Measurements from ENCODE around the gene AKR1E2. TPM values are rescaled to one million over a fixed set of nuclear protein-coding genes. Genes with fewer than 3 reads are reported as not detected.

AKR1E2 gene
- total and polyA plus RNA-seq, 9 of the 15 experiments (the other 6 are each of a cell fraction or from before 2014, with no cell fraction given): 4.2 to 16.6 (median 9.8) TPM

DNA sequence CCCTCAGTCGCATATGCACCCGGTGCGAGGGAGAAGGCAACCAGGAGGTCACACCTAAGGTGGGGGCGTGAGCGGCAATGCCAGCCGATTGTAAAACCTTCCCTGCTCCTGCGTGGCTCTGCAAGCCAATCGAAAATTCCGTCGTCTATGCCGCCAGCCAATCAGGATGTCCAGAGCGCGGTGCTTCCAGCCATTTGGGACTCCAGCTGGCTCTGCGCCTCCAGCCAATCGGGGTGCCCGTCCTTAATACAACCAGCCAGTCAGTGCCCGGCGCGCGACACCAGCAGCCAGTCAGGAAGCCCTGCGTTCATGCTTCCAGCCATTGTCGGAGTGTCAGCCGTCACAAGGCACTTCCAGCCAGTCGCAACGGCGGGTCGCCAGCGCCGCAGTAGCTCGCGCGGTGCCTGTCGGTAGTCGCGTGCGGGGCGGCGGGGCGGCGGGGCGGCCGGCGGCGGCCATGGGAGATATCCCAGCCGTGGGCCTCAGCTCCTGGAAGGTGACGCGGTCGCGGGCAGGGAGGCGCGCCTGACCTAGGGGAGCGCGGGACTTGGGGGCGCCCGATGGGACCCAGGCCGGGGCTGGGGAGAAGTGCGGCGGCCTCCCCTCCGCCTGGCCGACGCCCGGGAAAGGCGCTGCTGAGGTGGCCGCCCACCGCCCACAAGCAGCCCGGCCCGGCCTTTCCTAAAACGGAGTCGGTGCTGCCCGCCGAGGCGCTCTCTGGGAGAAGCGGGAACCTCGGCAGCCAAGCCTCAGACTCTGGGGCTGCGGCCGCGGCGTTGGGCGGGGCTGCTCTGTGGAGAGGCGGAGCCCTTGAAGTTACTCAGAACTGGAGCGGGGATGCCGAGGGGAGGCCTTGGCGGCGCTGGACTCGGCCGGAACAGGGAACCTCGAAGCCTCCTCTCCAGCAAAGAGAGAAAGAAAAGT is at the start of gene AKR1E2 (continued):
- TF ChIP-seq SIX5 (IDR thresholded peaks at IDR 0.05; ENCODE audit: borderline replicate concordance in 1 of 2, insufficient read depth in 1 of 2, low read depth in 1 of 2, low read length in 2 of 2) (no peak), FOXP4 (CRISPR knock-in tag; IDR thresholded peaks at IDR 0.05; ENCODE audit: borderline replicate concordance) (no peak), SETDB1 (IDR thresholded peaks at IDR 0.05; ENCODE audit: low read length) (no peak), PREB (CRISPR knock-in tag; IDR thresholded peaks at IDR 0.05) (no peak), RAD21 (CRISPR knock-in tag; conservative IDR thresholded peaks at IDR 0.05 in 1 of 2, IDR thresholded peaks at IDR 0.05 in 1 of 2) (peak in 1 of 2 experiments; percentile 6; a peak in 1 of 4 replicates), EGR1 (conservative IDR thresholded peaks at IDR 0.05) (peak; percentile 50), CHCHD3 (CRISPR knock-in tag; IDR thresholded peaks at IDR 0.05) (no peak), RBM14 (IDR thresholded peaks at IDR 0.05; ENCODE audit: borderline replicate concordance, insufficient read depth, low read depth, low read length) (no peak), ZBTB8A (IDR thresholded peaks at IDR 0.05; ENCODE audit: partially characterized antibody) (no peak), MEF2A (IDR thresholded peaks at IDR 0.05; ENCODE audit: control insufficient read depth, low read depth, low read length) (no peak), TEAD4 (IDR thresholded peaks at IDR 0.05; ENCODE audit: low read length) (0 out of 2 replicates have a peak, but pooled peaks have one; percentile 14), TEAD4 (CRISPR knock-in tag; IDR thresholded peaks at IDR 0.05; ENCODE audit: borderline replicate concordance) (no peak), POLR2B (IDR thresholded peaks at IDR 0.05; ENCODE audit: low read depth, partially characterized antibody) (peak; percentile 43), ZNF347 (CRISPR knock-in tag; IDR thresholded peaks at IDR 0.05; ENCODE audit: low read depth) (no peak), ZNF436 (CRISPR knock-in tag; IDR thresholded peaks at IDR 0.05) (no peak), BRD4 (IDR thresholded peaks at IDR 0.05) (peak; percentile 14; the same call in 1 of the 2 replicates), MYNN (IDR thresholded peaks at IDR 0.05) (no peak), MYNN (CRISPR knock-in tag; IDR thresholded peaks at IDR 0.05) (no peak), SMARCC2 (IDR thresholded peaks at IDR 0.05; ENCODE audit: low read depth) (no peak), FOSL1 (tag; conservative IDR thresholded peaks at IDR 0.05) (peak; percentile 47; the same call in 1 of the 2 replicates), TEAD1 (CRISPR knock-in tag; IDR thresholded peaks at IDR 0.05) (0 out of 4 replicates have a peak, but pooled peaks of 1 of the 2 experiments have one; percentile 19), GABPB1 (CRISPR knock-in tag; IDR thresholded peaks at IDR 0.05) (no peak)
- TF ChIP-seq, protein P1, sequence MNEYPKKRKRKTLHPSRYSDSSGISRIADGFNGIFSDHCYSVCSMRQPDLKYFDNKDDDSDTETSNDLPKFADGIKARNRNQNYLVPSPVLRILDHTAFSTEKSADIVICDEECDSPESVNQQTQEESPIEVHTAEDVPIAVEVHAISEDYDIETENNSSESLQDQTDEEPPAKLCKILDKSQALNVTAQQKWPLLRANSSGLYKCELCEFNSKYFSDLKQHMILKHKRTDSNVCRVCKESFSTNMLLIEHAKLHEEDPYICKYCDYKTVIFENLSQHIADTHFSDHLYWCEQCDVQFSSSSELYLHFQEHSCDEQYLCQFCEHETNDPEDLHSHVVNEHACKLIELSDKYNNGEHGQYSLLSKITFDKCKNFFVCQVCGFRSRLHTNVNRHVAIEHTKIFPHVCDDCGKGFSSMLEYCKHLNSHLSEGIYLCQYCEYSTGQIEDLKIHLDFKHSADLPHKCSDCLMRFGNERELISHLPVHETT (CRISPR knock-in tag; conservative IDR thresholded peaks at IDR 0.05 in 1 of 2, IDR thresholded peaks at IDR 0.05 in 1 of 2): peak in 1 of 2 experiments; percentile 93; a peak in 2 of 4 replicates
